Sigmoid colon (tissue), 7 donors: ENCODE measurements around the gene ABCF2. TPM values are rescaled to one million over a fixed set of nuclear protein-coding genes. Genes with fewer than 3 reads are reported as not detected.

ENCODE experiments used
- DNase-seq: peaks from one replicate; pipeline ENCODE4 v3.0.0-alpha.2; 2019
- H3K27ac ChIP-seq, 4 donors: fragments of 200-600 bp; sonication (generic); one replicate each; pipeline ENCODE4 v1.5.1; 2016 to 2019; ENCODE audit warnings: mild to moderate bottlenecking in 1 of 4
- H3K27me3 ChIP-seq, 3 donors: fragments of 200-600 bp; sonication (generic); one replicate each; pipeline ENCODE4 v1.5.1; 2019; ENCODE audit warnings: mild to moderate bottlenecking in 1 of 3
- H3K36me3 ChIP-seq, 4 donors: fragments of 200-600 bp; sonication (generic); one replicate each; pipeline ENCODE4 v1.5.1; 2016 to 2019
- H3K4me1 ChIP-seq, 4 donors: fragments of 200-600 bp; sonication (generic); one replicate each; pipeline ENCODE4 v1.5.1; 2017 to 2019
- H3K4me3 ChIP-seq, 4 donors: fragments of 200-600 bp; sonication (generic); one replicate each; pipeline ENCODE4 v1.5.1; 2017 to 2019; ENCODE audit warnings: mild to moderate bottlenecking in 2 of 4, moderate library complexity in 1 of 4
- H3K9me3 ChIP-seq, 4 donors: fragments of 200-600 bp in 3 of 4; sonication (generic) in 3 of 4; one replicate each; pipeline versions ENCODE4 v1.5.1 to v1.6.1; 2013 to 2019
- EP300 ChIP-seq, 4 donors: sonication (generic); formaldehyde crosslinking; IDR thresholded peaks; one replicate each; pipeline ENCODE4 v1.6.1; 2017; ENCODE audit warnings: antibody characterized with exemption in 4 of 4
- POLR2A ChIP-seq, 2 donors: fragments of 450-650 bp; IDR thresholded peaks; one replicate each; pipeline ENCODE4 v1.6.1; 2016; ENCODE audit warnings: antibody characterized with exemption in 2 of 2, mild to moderate bottlenecking in 2 of 2, moderate library complexity in 2 of 2
- POLR2AphosphoS5 ChIP-seq, 4 donors: sonication (generic); formaldehyde crosslinking; IDR thresholded peaks; one replicate each; pipeline ENCODE4 v1.6.1; 2017; ENCODE audit warnings: antibody characterized with exemption in 4 of 4
- WGBS, 2 donors: extraction: QIAGEN DNeasy Blood & Tissue Kit; methylation state at CpG; one replicate each; pipeline ENCODE4 v1.1.7; 2013; 5-methylcytosine and 5-hydroxymethylcytosine counted together
- intact Hi-C: fragments of 100-400 bp; cut with DNase I; formaldehyde crosslinking; loops from one replicate; pipeline ENCODE4 v1.15.1; 2023
- polyA plus RNA-seq, 3 donors: library from polyadenylated mRNA; stranded (reverse); fragments of 200-250 nt; gene quantifications; one replicate each; pipeline ENCODE4 v1.2.3, GENCODE V29; 2013
- total RNA-seq, 4 donors: library from RNA; depleted of rRNA; stranded (reverse); fragments of >200 nt; gene quantifications; one replicate each; pipeline ENCODE4 v1.1.0, GENCODE V29; 2016
- TF ChIP-seq, protein P1 (sequence below), 4 experiments: fragments of 450-650 bp in 3 of 4; fragments of 200-600 bp in 1 of 4; IDR thresholded peaks; one replicate each; pipeline ENCODE4 v1.5.1; 2016 to 2019; ENCODE audit warnings: antibody characterized with exemption in 4 of 4, mild to moderate bottlenecking in 3 of 4, moderate library complexity in 2 of 4
- donor health status: healthy with polysubstance abuse.
- donor health status: Bipolar disorder and iron deficiency.
- donor health status: healthy.

Gene ABCF2
- total and polyA plus RNA-seq, 7 donors, result 18.3 to 34.6 (median 28.2) TPM

DNA sequence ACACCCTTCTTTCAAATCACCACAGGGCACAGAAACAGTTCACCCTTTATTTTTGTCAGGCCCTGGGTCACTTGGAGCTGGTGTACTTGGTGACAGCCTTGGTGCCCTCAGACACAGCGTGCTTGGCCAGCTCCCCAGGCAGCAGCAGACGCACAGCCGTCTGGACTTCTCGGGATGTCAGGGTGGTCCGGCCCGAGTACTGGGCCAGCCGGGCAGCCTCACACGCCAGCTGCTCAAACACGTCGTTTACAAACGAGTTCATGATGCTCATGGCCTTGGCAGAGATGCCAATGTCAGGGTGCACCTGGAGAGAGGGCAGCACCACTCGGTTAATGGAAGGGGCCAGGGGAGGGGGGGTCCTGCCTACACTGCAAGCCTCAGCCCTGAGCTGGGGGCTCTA lies 19.2 kb downstream of the ABCF2 start:
- Histone ChIP-seq H3K36me3 (peaks cover 0 to 6% (median 0%) of the 10 kb centered on the region in 4 donors), H3K27me3 (peaks cover 0 to 30% (median 0%) of the 10 kb centered on the region in 3 donors), H3K9me3 (no peaks in the 10 kb centered on the region), H3K4me1 (no peaks in the 10 kb centered on the region), H3K4me3 (no peak overlapping the region), H3K27ac (no peak overlapping the region)
- TF ChIP-seq POLR2AphosphoS5 (IDR thresholded peaks at IDR 0.05) (no peak), POLR2A (IDR thresholded peaks at IDR 0.05) (no peak), EP300 (IDR thresholded peaks at IDR 0.05) (no peak)
- TF ChIP-seq, protein P1, sequence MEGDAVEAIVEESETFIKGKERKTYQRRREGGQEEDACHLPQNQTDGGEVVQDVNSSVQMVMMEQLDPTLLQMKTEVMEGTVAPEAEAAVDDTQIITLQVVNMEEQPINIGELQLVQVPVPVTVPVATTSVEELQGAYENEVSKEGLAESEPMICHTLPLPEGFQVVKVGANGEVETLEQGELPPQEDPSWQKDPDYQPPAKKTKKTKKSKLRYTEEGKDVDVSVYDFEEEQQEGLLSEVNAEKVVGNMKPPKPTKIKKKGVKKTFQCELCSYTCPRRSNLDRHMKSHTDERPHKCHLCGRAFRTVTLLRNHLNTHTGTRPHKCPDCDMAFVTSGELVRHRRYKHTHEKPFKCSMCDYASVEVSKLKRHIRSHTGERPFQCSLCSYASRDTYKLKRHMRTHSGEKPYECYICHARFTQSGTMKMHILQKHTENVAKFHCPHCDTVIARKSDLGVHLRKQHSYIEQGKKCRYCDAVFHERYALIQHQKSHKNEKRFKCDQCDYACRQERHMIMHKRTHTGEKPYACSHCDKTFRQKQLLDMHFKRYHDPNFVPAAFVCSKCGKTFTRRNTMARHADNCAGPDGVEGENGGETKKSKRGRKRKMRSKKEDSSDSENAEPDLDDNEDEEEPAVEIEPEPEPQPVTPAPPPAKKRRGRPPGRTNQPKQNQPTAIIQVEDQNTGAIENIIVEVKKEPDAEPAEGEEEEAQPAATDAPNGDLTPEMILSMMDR (IDR thresholded peaks at IDR 0.05), result no peak
- intact Hi-C loops, result no loop called here
- no peak for DNase-seq
- WGBS, 2 donors, result 41 to 72% methylated on average over 12 of the region's 12 CpGs

DNA sequence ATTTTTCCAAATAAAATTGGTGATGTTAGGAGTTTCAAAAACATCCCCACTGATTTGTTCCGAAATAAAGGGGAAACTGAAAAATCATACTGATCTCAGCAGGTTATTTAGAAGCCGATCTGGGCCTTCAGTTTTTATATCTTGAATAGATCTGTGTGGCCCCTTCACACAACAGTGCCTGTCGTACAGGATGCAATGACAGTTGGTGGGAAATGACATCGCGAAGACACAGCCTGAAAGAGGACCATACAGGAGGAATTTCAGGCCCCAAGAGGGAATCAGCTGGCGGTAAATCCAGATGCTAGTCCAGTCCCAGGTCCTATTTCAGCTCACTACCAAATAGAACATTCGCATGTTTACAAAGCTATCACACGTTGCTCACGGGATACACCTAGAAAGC lies 19.7 kb downstream of the ABCF2 start:
- intact Hi-C loops, result no loop called here
- no peak for TF ChIP-seq POLR2AphosphoS5 (IDR thresholded peaks at IDR 0.05)
- TF ChIP-seq EP300 (IDR thresholded peaks at IDR 0.05), result no peak
- TF ChIP-seq, protein P1 (IDR thresholded peaks at IDR 0.05), result no peak
- no peak for TF ChIP-seq POLR2A (IDR thresholded peaks at IDR 0.05)
- Histone ChIP-seq H3K4me3 (no peak overlapping the region), H3K4me1 (no peaks in the 10 kb centered on the region), H3K27ac (no peak overlapping the region), H3K27me3 (peaks cover 0 to 30% (median 0%) of the 10 kb centered on the region in 3 donors), H3K36me3 (peaks cover 0 to 2% (median 0%) of the 10 kb centered on the region in 4 donors), H3K9me3 (no peaks in the 10 kb centered on the region)
- 35 to 59% methylated on average over 9 of the region's 9 CpGs for WGBS, 2 donors
- DNase-seq, result no peak

DNA sequence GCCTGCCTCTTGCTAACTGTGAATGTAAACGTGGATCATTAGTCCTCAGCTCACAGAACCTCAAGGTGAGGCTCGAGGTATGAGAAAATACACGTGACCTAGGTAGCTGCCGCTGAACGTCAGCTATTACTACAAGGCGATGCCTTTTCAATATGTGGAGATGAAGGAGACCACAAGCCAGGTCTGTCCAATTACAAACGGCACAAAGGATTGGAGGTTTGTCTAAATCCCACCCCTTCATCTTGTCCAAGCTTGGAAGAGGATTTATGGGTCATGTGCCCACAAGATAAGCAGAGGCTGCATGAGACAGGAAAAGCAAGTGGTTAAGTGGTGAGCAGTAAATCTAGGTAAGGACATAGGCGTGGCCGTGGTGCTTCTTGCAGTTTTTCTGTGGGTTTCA lies 20.1 kb downstream of the ABCF2 start:
- no peaks in the 10 kb centered on the region for H3K36me3 ChIP-seq
- WGBS, 2 donors, result 24 to 36% methylated on average over 9 of the region's 9 CpGs
- H3K9me3 ChIP-seq, result no peaks in the 10 kb centered on the region
- peaks cover 0 to 30% (median 0%) of the 10 kb centered on the region in 3 donors for H3K27me3 ChIP-seq
- intact Hi-C loops, result no loop called here
- DNase-seq, result no peak
- H3K27ac ChIP-seq, result no peak overlapping the region
- no peak overlapping the region for H3K4me3 ChIP-seq
- TF ChIP-seq POLR2AphosphoS5 (IDR thresholded peaks at IDR 0.05), result no peak
- no peak for TF ChIP-seq EP300 (IDR thresholded peaks at IDR 0.05)
- TF ChIP-seq POLR2A (IDR thresholded peaks at IDR 0.05), result no peak
- TF ChIP-seq, protein P1 (IDR thresholded peaks at IDR 0.05), result no peak
- H3K4me1 ChIP-seq, result no peaks in the 10 kb centered on the region

DNA sequence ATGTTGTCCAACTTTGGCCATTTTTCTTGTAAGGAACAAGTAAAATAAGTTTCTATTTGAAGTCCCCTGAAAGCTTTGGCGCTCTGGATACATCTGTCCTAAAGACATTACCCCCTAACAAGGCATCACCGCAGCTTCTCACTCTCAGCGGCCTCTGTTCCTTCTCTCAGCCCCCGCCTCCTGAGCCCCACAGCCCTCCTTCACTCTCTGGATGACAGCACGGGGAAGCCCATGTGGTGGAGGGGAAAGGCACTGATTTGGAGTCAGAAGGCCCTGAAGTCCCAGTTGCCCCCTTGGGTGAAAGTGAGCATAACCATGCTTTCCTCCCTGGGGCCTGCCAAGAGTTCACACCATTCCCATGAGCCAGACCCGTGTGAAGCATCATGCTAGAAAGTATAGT lies 21.3 kb downstream of the ABCF2 start:
- no peaks in the 10 kb centered on the region for H3K4me1 ChIP-seq
- no peaks in the 10 kb centered on the region for H3K9me3 ChIP-seq
- no peak overlapping the region for H3K4me3 ChIP-seq
- 70 to 75% methylated on average over 6 of the region's 6 CpGs for WGBS, 2 donors
- H3K27ac ChIP-seq, result no peak overlapping the region
- no peaks in the 10 kb centered on the region for H3K36me3 ChIP-seq
- no peak for TF ChIP-seq POLR2AphosphoS5 (IDR thresholded peaks at IDR 0.05)
- TF ChIP-seq, protein P1 (IDR thresholded peaks at IDR 0.05), result no peak
- TF ChIP-seq EP300 (IDR thresholded peaks at IDR 0.05), result no peak
- no peak for TF ChIP-seq POLR2A (IDR thresholded peaks at IDR 0.05)
- intact Hi-C loops, result no loop called here
- H3K27me3 ChIP-seq, result peaks cover 0 to 30% (median 0%) of the 10 kb centered on the region in 3 donors
- DNase-seq, result no peak
